IMR-90 (cell line): ENCODE data around the gene UCP2. TPM values are rescaled to one million over a fixed set of nuclear protein-coding genes. Genes with fewer than 3 reads are reported as not detected.

Experiments
- ATAC-seq: fragments of 200-7000 bp; cut with Tn5 transposase; 2 replicates; pipeline ENCODE4 v1.9.1; 2020; ENCODE audit warnings: low read depth, mild to moderate bottlenecking, moderate library complexity
- BruUV-seq: library from RNA; stranded (reverse); fragments of 400-500 nt; replicated peaks from 2 replicates; lab custom pipeline; 2021; lab: Mats Ljungman, UMichigan
- CTCF ChIA-PET: fragments of 300-600 bp; formaldehyde crosslinking; extraction: SDS; loops from one replicate; lab custom pipeline; 2021; ENCODE audit warnings: antibody characterized with exemption; lab: Yijun Ruan, JAX
- POLR2A ChIA-PET: fragments of 300-600 bp; sonication (Branson Sonifier 250); formaldehyde crosslinking; loops from one replicate; lab custom pipeline; 2022; ENCODE audit warnings: antibody characterized with exemption; ENCODE audit not compliant: unreplicated experiment; lab: Charles Lee
- DNase-seq: peaks from one replicate; pipeline ENCODE4 v3.0.0; 2013
- H2AFZ ChIP-seq: replicated peaks from 2 replicates; pipeline ENCODE3; 2013; ENCODE audit warnings: low read length, mild to moderate bottlenecking; ENCODE audit not compliant: poor library complexity
- H2AK5ac ChIP-seq: 2 replicates; pipeline ENCODE4 v1.6.1; 2013; ENCODE audit warnings: low read depth, low read length, inconsistent platforms
- H2AK9ac ChIP-seq: replicated peaks from 2 replicates; pipeline ENCODE3; 2013; ENCODE audit warnings: mild to moderate bottlenecking, low read depth, low read length, moderate library complexity; ENCODE audit not compliant: poor library complexity
- H2BK120ac ChIP-seq: 2 replicates; pipeline ENCODE4 v1.6.1; 2013; ENCODE audit warnings: low read depth, low read length, inconsistent platforms
- H2BK15ac ChIP-seq: 3 replicates; pipeline ENCODE4 v1.6.1; 2013; ENCODE audit warnings: low read depth, low read length, inconsistent platforms
- H2BK20ac ChIP-seq: 2 replicates; pipeline ENCODE4 v1.6.1; 2013; ENCODE audit warnings: low read depth, mild to moderate bottlenecking, inconsistent platforms, low read length, moderate library complexity
- H2BK5ac ChIP-seq: 2 replicates; pipeline ENCODE4 v1.6.1; 2013; ENCODE audit warnings: mild to moderate bottlenecking, low read depth, low read length, inconsistent platforms; ENCODE audit not compliant: poor library complexity, severe bottlenecking
- H3K14ac ChIP-seq: replicated peaks from 2 replicates; pipeline ENCODE4 v1.6.1; 2013; ENCODE audit warnings: low read depth, low read length, inconsistent platforms
- H3K18ac ChIP-seq: 2 replicates; pipeline ENCODE4 v1.6.1; 2013; ENCODE audit warnings: low read depth, low read length, control low read depth
- H3K23ac ChIP-seq: 2 replicates; pipeline ENCODE4 v1.6.1; 2013; ENCODE audit warnings: low read depth, low read length, inconsistent platforms
- H3K27ac ChIP-seq: 2 replicates; pipeline ENCODE4 v1.5.1; 2013; ENCODE audit warnings: mild to moderate bottlenecking, control low read depth, low read length; ENCODE audit not compliant: insufficient read depth
- H3K27me3 ChIP-seq: 2 replicates; pipeline ENCODE4 v1.6.1; 2013; ENCODE audit warnings: low read length; ENCODE audit not compliant: control insufficient read depth, insufficient read depth
- H3K36me3 ChIP-seq: 2 replicates; pipeline ENCODE4 v1.6.1; 2013; ENCODE audit warnings: low read length, mixed read lengths; ENCODE audit not compliant: control insufficient read depth, insufficient read depth
- H3K4ac ChIP-seq: 2 replicates; pipeline ENCODE4 v1.6.1; 2013; ENCODE audit warnings: low read depth, low read length, inconsistent platforms
- H3K4me1 ChIP-seq: 2 replicates; pipeline ENCODE4 v1.6.1; 2013; ENCODE audit warnings: low read length, mixed read lengths; ENCODE audit not compliant: control insufficient read depth, insufficient read depth
- H3K4me2 ChIP-seq: 2 replicates; pipeline ENCODE4 v1.6.1; 2013; ENCODE audit warnings: low read depth, mild to moderate bottlenecking, control low read depth, low read length, moderate library complexity
- H3K4me3 ChIP-seq: 2 replicates; pipeline ENCODE4 v1.5.1; 2013; ENCODE audit warnings: low read depth, mild to moderate bottlenecking, control low read depth, low read length, moderate library complexity; ENCODE audit not compliant: insufficient read depth
- H3K56ac ChIP-seq: 2 replicates; pipeline ENCODE4 v1.6.1; 2013; ENCODE audit warnings: low read length, inconsistent platforms; ENCODE audit not compliant: insufficient read depth; ENCODE audit errors: extremely low read depth
- H3K79me1 ChIP-seq, 2 experiments: 2 replicates each; pipeline ENCODE4 v1.6.1; 2013; ENCODE audit warnings: low read length in 2 of 2, inconsistent platforms in 1 of 2, low read depth in 1 of 2
- H3K9ac ChIP-seq: 2 replicates; pipeline ENCODE4 v1.6.1; 2013; ENCODE audit warnings: low read depth, low read length, control low read depth
- H3K9me1 ChIP-seq: 2 replicates; pipeline ENCODE4 v1.6.1; 2013; ENCODE audit warnings: low read length, inconsistent platforms; ENCODE audit not compliant: insufficient read depth
- H3K9me3 ChIP-seq: 2 replicates; pipeline ENCODE4 v1.6.1; 2013; ENCODE audit warnings: low read length; ENCODE audit not compliant: control insufficient read depth, insufficient read depth
- H4K20me1 ChIP-seq: 2 replicates; pipeline ENCODE4 v1.6.1; 2013; ENCODE audit warnings: low read length, inconsistent platforms; ENCODE audit not compliant: insufficient read depth
- H4K5ac ChIP-seq: 2 replicates; pipeline ENCODE4 v1.6.1; 2013; ENCODE audit warnings: mild to moderate bottlenecking, low read depth, low read length, control low read depth
- H4K8ac ChIP-seq, 2 experiments: 2 replicates each; pipeline ENCODE4 v1.6.1; 2013; ENCODE audit warnings: low read depth in 2 of 2, low read length in 2 of 2, control low read depth in 1 of 2, inconsistent platforms in 1 of 2
- H4K91ac ChIP-seq: 2 replicates; pipeline ENCODE4 v1.6.1; 2013; ENCODE audit warnings: low read depth, low read length, inconsistent platforms; ENCODE audit not compliant: insufficient read depth
- FOS ChIP-seq: fragments of 150-350 bp; IDR thresholded peaks from 2 replicates; pipeline ENCODE4 v1.6.1; 2016; ENCODE audit warnings: low read depth, low read length
- WGBS, 2 experiments: methylation state at CpG; one replicate each; pipeline versions ENCODE4 v1.1.5 to v1.1.7; 2013; ENCODE audit warnings: missing lambda C conversion rate in 2 of 2; ENCODE audit not compliant: insufficient read length in 1 of 2; ENCODE audit errors: extremely low coverage in 2 of 2; 5-methylcytosine and 5-hydroxymethylcytosine counted together
- dilution Hi-C: fragments of 300-500 bp; cut with HindIII; formaldehyde crosslinking; loops from one replicate; pipeline ENCODE4 v1.14.3; 2018; ENCODE audit warnings: low sequenced_read_pairs; ENCODE audit not compliant: unreplicated experiment
- in situ Hi-C: fragments of 300-500 bp; cut with MboI; formaldehyde crosslinking; loops from 3 replicates; pipeline ENCODE4 v1.14.3; 2019; ENCODE audit warnings: low sequenced_read_pairs, inconsistent platforms, mixed read lengths
- intact Hi-C: fragments of 100-400 bp; cut with micrococcal nuclease; formaldehyde crosslinking; loops from 2 replicates; pipeline ENCODE4 v1.10.0; 2022
- polyA plus RNA-seq, 3 experiments: library from polyadenylated mRNA; depleted of rRNA; stranded (reverse); fragments of >200 nt; gene quantifications; 2 replicates each; pipeline ENCODE4 v1.2.3, GENCODE V29; 2012; ENCODE audit warnings: low replicate concordance in 1 of 3
- total RNA-seq: library from RNA; depleted of rRNA; stranded (reverse); fragments of >200 nt; gene quantifications from 2 replicates; pipeline ENCODE4 v1.2.3, GENCODE V29; 2012

The UCP2 gene
- total and polyA plus RNA-seq, 2 of the 4 experiments (the other 2 are of a cell fraction), result 2.0 to 11.9 TPM

GRCh38 chr11:73969991-73970800, 12.4 kb downstream of the UCP2 start:
- no peaks in the 10 kb centered on the region for H4K20me1 ChIP-seq
- no peak overlapping the region for H2AK9ac ChIP-seq
- no peak overlapping the region for H3K4me3 ChIP-seq
- ChIA-PET POLR2A (no interaction called here), CTCF (no interaction called here)
- no peak overlapping the region for H3K9ac ChIP-seq
- no peak overlapping the region for H3K27ac ChIP-seq
- DNase-seq (no peak), ATAC-seq (no peak)
- H2AK5ac ChIP-seq, result no peak overlapping the region
- no peak overlapping the region for H2BK20ac ChIP-seq
- H4K8ac ChIP-seq, result no peak overlapping the region
- H3K36me3 ChIP-seq, result no peaks in the 10 kb centered on the region
- no peak overlapping the region for H3K4me2 ChIP-seq
- no peak overlapping the region for H3K14ac ChIP-seq
- no TSS peak for BruUV-seq
- no peak for TF ChIP-seq FOS
- H3K4me1 ChIP-seq, result no peaks in the 10 kb centered on the region
- no peak overlapping the region for H3K18ac ChIP-seq
- peak overlapping the region; percentile 4 for H2AFZ ChIP-seq
- H4K91ac ChIP-seq, result no peak overlapping the region
- H4K5ac ChIP-seq, result no peak overlapping the region
- H3K4ac ChIP-seq, result no peak overlapping the region
- no peak overlapping the region for H2BK15ac ChIP-seq
- H3K23ac ChIP-seq, result no peak overlapping the region
- H2BK5ac ChIP-seq, result no peak overlapping the region
- in situ Hi-C loops, result loop anchor here (10.0 kb wide), 1 partner anchor 475 kb away; no protein-coding TSS in a partner anchor
- intact Hi-C loops, result no loop called here
- dilution Hi-C loops, result no loop called here
- 100% methylated on average over 1 of the region's 13 CpGs; no CpG with 5 or more reads in 1 of the 2 experiments for WGBS, 2 experiments
- H3K79me1 ChIP-seq, result no peaks in the 10 kb centered on the region
- H2BK120ac ChIP-seq, result no peak overlapping the region
- H3K9me3 ChIP-seq, result no peaks in the 10 kb centered on the region
- H3K9me1 ChIP-seq, result 0 out of 2 replicates have a peak, but pooled peaks cover 4% of the 10 kb centered on the region
- no peaks in the 10 kb centered on the region for H3K27me3 ChIP-seq
- H3K56ac ChIP-seq, result no peak overlapping the region
